ENCODE results near the gene SOCS1.
A peak's percentile ranks its signal among the peaks of the same experiment; 100 is the strongest.
"Not testable (repeated sequence)": the region's sequence is repeated elsewhere in the genome, so short reads cannot be mapped to it uniquely, and the experiment has no call there.

SOCS1 gene, protein sequence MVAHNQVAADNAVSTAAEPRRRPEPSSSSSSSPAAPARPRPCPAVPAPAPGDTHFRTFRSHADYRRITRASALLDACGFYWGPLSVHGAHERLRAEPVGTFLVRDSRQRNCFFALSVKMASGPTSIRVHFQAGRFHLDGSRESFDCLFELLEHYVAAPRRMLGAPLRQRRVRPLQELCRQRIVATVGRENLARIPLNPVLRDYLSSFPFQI

DNA sequence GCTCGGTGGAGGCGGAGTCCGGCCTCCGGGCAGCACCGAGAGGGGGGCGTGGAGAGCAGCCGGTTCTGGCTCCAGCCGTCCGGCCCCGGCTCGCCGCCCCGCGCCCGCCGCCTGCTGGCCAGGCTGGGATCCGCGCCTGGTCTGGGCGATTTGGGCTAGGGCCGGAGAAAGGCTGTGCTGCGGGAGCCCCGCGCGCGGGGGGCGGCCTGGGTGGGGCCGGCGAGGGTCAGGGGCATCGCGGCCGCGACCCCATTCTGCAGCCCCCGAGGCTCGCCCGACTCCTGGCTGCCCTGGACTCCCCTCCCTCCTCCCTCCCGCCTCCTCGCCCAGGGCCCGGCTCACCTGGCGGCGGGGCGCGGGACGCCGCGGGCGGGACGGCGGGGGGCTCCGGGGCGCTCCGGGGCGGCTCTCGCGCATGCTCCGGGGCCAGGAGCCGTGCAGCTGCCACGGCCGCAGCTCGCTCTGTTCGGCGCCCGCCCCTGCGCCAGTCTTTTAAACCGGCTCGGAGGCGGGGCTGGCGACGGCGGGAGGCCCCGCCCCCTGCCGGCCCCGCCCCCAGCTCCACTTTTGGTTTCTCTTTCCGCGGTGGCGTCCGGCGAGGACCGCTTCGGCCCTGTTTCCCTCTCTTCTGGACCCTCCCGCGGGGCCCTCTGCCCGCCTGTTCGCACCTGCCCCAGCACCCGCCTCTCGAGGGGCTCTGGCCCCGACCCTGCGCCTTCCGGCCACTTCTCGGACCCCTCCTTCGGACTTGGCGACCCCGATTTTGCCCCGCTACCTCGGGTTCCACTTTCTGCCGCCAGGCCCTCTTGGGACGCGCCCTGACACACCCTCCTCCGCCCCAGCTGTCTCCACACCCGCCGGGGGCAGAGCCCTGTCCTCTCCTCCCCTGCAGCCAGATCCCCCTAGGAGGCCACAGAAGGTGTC lies at the start of gene SOCS1:
Gene SOCS1 (minus strand): TSS at position 468 of the 924 bp plus-strand sequence. CDS start 726 bp downstream, outside the sequence.
- DNase-seq (ENCODE audit: low read depth in 3 of 3): peak; percentile 82 to 83 (median 82)

DNA sequence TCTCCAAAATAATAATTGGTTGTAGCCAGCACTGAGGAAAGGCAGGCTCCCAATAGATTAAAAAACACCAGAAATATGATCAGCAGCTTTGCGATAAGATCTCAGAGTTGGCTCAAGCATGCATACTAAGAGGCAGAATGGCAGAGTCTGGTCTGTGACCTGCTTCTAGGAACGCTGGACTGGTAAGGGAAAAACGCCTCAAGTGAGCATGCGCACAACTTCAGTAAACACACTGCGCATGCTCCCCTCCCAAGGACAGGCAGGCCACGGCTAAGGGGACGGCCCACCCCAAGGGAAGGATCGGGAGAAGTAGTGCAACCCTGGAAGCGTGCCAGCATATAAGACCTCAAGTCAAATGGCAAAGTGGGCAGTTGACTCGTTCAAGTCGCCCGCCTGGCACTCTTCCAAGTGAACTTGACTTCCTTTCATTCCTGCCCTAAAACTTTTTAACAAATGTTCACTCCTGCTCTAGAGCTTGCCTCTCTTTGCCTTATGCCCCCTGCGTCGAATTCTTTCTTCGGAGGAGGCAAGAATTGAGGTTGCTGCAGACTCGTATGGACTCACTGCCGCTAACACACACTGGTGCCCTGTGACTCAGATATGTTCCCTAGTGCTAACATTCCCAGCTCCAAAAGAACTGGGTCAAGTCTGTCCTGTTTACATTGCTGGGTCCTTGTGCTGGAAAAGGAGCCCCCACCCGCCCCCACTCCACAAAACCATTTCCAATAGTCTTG lies 47.6 kb upstream of the SOCS1 start:
- no peak for DNase-seq (ENCODE audit: low read depth in 3 of 3)

DNA sequence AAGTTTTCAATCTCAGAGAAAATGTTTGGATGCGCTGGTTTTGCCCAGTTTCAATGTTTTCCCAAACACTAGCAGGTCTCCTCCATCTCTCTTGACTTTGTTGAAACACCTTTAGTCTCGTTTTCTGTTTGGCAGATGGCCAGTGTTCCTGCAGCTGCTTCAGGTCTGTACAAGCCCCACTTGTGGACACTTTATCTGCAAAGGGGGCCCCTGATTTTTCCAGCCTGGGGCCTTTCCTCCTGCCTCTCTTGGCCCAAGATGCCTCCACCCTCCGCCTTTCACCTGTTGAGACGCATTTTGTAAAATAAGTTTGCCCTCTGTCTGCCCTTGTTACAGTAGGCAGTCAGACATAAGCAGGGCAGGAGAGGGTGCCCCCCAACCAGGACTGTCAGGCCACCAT lies 47.0 kb upstream of the SOCS1 start:
- no peak for DNase-seq (ENCODE audit: low read depth in 3 of 3)

DNA sequence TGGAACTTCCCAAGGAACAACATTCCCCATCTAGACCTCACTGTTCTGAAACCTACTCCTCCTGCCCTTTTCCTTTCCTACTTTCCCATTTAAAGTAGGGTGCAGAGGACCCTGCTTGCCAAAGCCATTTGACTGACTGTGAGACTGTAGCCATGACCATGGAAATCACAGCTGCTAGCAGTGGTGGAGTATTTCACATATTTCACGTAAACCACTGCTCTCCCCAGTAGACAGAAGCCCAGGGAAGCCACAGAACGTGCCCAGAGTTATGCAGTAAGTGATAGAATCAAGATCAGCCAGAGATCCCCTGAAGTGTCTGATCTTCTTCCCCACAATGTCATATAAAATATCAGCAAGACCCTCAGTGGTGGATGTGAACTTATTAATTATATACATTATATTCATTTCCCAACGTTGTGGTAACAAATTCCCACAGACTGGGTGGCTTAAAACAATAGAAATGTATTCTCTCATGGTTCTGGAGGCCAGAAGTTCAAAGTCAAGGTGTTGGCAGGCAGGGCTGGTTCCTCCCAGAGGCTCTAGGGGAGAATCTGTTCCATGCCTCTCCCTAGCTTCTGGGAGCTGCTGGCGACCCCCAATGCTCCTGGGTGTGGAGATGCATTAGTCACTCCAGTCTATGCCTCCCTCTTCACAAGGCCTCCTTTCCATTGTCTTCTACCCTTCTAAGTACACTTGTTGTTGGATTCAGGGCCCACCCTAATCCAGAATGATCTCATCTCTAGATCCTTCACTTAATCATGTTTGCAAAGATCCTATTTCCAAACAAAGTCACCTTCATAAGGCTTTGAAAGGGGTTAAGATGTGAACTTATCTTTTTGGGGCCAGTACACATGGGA lies 45.9 kb upstream of the SOCS1 start:
- no peak for DNase-seq (ENCODE audit: low read depth in 3 of 3)

DNA sequence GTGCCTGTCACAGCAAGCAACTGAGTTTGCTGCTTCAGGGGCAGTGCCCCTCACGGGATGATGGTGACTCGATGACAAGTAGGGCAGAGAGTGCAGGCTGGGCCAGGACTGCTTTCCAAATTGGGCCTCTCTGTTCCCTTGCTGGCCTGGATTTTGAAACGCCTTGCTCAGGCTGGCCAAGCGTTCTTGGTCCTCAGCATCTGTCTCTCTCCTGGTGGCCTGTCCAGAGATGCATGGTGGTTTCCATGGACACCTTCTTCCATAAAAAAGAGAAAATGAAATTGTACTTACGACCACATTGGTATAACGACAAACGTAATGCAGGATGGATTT lies 44.5 kb upstream of the SOCS1 start:
- DNase-seq (ENCODE audit: low read depth in 3 of 3): no peak

DNA sequence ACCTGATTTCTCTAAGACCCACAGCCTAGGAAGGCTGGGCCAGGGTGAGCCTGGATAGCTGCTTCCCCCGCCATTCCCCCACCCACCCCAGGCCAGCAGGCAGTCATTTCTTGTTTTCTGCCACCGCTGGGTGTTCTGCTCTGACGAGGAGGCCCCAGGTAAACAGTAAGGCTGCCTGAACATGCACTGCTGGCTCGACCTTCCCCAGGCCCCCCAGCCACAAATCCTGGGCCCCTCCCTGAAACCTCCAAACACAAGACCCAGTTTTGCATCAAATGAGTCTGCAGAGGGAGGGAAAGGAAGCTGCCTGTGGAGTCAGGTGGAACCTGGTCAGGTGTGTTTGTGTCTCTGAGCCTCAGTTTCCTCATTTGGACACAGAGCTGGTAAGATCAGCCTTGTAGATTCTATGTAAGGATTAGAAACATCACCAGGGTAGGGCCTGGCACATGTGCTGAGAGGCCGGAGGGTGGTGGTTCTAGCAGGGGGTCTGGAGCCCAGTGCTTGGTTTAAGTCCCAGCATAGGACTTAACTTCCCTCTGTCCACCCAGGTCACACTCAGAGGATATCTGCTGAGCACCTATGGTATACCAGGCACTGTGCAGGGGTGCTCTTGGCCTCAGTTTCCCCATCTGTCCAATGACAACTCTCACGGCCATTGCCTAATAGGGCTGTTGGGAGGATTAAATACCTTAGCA lies 44.0 kb upstream of the SOCS1 start:
- no peak for DNase-seq (ENCODE audit: low read depth in 3 of 3)

DNA sequence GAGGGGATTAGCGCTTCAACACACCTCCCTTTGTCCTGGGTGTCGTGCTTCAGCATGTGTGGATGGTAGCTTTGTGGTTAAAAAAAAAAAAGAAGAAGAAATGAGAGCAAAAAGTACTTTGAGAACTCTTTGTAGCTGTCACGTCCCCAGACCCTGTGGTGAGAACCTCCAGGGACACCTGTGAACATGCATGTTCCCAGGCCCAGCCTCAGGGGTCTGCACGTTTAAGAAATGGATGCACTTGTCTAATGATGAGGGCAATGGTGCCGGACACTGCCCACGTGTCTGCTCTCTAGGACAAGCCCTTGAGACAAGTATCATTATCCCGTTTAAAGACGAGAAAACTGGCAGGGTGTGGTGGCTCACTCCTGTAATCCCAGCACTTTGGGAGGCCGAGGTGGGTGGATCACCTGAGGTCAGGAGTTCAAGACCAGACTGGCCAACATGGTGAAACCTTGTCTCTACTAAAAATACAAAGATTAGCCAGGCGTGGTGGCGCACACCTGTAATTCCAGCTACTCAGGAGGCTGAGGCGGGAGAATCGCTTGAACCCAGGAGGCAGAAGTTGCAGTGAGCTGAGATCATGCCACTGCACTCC lies 43.0 kb upstream of the SOCS1 start:
- not testable (repeated sequence) for DNase-seq (ENCODE audit: low read depth in 3 of 3)

DNA sequence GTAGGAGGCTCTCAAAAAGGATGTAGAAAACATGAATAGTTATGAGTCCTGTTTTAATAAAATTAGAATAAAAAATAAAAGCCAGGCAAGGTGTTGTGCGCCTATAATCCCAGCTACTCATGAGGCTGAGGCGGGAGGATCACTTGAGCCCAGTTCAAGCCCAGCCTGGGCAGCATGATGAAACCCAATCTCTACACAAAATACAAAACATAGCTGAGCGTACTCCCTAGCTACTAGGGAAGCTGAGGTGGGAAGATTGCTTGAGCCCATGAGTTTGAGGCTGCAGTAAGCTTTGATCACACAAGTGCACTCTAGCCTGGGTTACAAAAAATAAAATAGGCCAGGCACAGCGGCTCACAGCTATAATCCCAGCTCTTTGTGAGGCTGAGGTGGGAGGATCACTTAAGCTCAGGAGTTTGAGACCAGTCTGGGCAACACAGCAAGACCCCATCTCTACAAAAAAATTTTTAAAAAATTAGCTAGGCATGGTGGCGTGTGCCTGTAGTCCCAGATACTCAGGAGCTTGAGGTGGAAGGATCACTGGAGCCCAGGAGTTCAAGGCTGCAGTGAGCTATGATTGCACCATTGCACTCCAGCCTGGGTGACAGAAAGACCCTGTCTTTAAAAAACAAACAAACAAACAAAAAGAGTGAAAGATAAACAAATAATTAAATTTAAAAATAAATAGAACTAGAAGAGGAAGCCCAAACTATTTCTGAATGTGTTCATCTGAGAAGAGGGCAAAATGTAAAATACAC lies 42.3 kb upstream of the SOCS1 start:
- DNase-seq (ENCODE audit: low read depth in 3 of 3): no peak

DNA sequence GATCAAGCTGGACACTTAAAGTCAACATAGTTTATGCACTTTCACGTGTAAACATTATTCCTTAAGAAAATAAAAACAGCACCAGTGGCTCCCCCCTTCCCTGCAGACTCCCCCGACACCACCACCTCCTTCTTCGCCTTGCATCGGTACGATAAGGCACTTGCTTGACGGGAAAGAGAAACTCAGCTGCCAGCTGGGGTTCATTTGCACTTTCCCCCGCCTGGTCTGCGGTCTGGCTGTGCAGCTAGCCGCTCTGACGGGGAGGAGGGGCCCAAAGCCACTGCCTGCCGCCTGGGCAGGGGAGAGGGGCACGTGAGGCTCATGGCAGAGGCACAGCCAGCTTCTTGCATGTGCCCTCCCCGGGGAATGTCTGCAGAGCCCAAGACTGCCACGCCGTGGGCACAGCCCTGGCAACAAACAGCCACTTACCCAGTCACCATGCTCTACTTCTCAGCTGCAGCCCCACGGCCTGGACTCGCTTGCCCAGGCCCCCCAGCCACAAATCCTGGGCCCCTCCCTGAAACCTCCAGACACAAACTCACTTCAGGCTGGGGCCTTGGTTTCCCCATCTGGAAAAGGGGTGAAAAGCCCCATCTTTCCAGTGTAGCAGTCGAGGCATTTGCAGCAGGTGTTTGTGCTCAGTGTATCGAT lies 41.6 kb upstream of the SOCS1 start:
- peak; percentile 30 to 55 (median 43) for DNase-seq (ENCODE audit: low read depth in 3 of 3)

DNA sequence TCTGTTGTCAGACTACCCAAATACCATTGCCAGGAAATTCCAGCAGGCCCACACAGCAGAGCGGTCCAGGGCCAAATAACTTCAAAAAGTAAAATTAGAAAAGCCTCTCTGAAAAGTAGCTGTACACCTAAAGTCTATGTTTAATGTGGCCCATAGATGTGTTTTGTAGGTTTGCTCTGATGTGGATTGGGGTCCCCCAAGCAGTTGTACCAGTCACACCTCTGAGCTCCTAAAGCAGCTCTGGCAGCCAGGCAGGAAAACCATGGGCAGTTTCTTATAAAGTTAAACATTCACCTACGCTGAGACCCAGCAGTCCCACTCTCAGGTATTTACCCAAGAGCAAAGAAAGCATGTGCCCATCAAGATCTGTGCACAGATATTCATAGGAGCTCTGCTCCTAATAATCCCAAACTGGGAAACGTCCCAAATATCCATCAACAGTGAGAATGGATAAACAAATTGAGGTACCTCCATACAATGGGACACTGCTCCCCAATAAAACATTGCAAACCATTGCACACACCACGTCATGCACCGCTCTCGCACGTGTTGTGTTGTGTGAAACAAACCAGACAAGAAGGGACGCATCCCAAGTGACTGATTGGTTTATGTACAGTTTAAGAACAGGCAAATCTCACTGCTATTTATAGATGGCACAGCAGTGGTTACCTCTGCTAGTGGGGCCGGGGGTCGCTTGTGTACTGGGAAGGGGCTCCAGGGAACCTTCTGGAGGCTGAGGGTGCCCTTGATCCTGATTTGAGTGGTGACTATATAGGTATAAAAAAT lies 40.9 kb upstream of the SOCS1 start:
- no peak for DNase-seq (ENCODE audit: low read depth in 3 of 3)

DNA sequence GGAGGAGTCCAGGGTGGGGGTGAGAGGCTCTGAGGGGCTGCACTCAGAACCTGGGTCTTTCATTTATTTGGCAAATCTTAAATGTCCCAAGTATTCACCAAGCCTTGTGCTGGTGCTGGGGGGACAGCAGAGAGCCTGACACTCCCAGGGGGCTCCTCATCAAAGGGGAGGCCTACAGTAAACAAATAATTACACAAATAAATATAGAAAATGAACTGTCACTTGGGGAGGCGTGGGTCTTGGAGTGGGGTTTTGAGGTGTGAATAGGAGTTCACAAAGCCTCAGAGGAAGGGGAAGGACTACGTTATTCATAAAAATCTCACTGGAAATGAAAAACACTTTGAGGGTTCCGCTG lies 40.3 kb upstream of the SOCS1 start:
- no peak for DNase-seq (ENCODE audit: low read depth in 3 of 3)

DNA sequence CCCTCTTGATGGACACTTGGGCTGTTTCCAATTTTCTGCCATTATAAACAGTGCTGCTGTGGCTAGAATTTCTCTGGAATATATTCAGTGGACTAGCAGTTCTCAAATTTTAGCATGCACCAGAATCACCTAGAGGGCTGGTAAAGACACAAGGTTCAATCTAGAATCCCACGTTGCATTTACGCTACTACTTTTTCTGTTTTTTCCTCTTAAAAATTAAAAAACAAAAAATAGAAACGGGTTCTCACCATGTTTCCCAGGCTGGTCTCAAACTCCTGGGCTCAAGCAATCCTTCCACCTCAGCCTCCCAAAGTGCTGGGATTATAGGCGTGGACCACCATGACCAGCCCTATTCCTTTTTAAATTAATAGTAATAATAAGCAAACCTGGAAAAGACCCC lies 39.7 kb upstream of the SOCS1 start:
- no peak for DNase-seq (ENCODE audit: low read depth in 3 of 3)

DNA sequence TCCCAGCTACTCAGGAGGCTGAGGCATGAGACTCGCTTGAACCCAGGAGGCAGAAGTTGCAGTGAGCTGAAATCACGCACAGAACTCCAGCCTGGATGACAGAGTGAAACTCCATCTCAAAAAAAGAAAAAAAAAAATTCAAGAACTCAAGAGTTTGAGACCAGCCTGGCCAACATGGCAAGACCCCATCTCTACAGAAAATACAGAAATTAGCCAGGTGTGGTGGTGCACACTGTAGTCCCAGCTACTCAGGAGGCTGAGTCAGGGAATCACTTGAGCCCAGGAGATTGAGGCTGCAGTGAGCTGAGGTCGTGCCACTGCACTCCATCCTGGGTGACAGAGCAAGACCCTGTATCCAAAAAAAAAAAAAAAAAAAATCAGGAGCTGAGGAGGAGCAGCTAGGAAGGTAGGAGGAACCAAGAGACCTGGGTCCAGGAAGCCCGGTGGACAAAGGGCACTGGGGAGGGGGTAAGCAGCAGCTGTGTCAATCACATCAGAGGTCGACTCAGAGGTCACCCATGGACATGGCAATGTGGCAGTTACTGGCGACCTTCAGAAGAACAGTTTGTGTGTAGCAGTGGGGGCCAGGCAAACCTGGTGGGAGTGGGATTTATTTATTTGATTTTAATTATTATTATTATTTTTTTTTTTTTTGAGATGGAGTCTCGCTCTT lies 36.2 kb upstream of the SOCS1 start:
- DNase-seq (ENCODE audit: low read depth in 3 of 3): no peak

DNA sequence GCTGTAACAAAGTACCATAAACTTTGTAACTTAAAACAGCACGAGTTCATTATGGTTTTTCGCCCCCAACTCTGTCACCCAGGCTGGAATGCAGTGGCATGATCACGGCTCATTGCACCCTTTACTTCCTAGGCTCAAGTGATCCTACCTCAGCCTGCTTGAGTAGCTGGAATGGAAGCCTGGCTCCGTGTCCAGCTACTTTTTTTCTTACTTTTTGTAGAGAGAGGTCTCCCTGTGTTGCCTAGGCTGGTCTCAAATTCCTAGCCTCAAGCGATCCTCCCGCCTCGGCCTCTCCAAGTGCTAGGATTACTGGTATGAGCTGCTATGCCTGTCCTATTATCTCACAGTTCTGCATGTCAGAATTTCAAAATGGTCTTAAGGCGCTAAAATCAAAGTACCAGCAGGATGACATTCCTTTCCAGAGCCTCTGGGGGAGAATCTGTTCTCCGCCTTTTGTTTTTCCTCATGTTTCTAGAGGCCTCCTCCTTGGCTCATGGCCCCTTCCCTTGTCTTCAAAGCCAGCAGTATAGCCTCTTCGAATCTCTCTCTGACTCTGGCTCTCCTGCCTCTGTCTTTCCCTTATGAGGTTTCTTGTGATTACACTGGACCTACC lies 35.2 kb upstream of the SOCS1 start:
- no peak for DNase-seq (ENCODE audit: low read depth in 3 of 3)

DNA sequence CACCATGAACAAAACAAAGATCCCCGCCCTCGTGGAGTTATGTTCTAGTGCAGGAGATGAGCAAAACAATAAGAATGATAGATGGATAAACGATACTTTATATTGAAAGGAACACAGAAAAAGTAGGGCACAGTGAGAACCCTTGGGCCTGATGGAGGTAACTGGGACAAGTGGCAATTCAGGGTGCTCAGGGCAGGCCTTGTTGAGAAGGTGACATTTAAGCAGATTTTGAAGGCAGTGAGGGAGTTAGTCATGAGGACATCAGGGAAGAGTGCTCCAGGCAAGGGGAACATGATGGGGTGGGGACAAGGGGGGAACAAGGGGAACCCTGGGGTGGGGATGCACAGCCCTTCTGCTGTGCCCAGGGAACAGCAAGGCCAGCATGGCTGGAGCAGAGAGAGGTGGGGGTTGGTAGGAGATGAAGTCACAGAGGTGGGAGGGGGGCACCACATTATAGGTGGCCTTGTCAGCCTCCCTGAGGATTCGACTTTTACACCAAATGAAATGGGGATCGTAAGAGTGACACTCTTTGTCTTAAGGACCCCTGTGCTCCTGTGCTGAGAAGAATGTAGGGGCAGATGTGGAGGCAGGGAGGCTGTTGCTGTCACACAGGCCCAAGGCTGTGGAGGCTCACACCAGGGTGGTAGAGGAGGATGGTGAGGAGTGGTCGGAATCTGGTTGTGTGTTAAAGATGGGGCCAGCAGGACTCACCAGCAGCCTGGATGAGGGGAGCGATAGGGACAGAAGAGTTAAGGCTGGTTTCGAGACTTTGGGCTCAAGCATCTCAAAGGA lies 34.3 kb upstream of the SOCS1 start:
- DNase-seq (ENCODE audit: low read depth in 3 of 3): no peak

DNA sequence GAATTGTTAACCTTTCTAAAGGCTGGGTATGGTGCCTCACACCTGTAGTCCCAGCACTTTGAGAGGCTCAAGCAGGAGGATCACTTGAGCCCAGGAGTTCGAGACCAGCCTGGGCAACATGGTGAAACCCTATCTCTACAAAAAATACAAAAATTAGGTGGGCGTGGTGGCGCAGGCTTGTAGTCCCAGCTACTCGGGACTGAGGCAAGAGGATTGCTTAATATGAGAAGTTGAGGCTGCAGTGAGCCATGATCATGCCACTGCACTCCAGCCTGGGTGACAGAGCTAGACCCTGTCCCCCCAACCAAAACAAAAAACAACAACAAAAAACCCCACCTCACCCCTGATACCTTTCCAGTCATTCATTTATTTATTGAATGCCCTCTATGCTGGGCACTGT lies 33.7 kb upstream of the SOCS1 start:
- not testable (repeated sequence) for DNase-seq (ENCODE audit: low read depth in 3 of 3)

DNA sequence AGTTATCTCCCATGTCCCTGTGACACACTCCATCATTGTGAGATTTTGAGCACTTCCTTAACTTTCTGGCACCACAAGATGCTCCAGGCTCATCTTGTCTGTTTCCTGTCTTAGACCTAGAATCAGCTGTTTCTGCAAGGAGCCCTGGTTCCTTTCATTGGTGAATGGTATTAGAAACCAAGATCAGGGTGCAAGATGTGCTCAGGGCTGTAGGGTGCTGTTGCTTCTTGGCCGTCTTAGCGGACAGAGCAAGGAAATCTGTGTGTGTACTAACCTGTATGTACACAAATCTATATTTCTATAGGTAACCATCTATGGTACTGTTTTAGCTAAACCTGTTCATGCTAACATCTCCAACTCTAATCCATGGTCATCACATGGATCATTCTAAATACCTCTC lies 33.2 kb upstream of the SOCS1 start:
- no peak for DNase-seq (ENCODE audit: low read depth in 3 of 3)

All from stimulated activated CD4-positive, alpha-beta T cell treated with anti-CD3 and anti-CD28 coated beads, TNF-alpha, amount 100 ng/mL, for 48 hours (primary cell).